ENCODE results near the gene EXOC3L1. TPM values are rescaled to one million over a fixed set of nuclear protein-coding genes. Genes with fewer than 3 reads are reported as not detected.

The EXOC3L1 gene
- total and polyA plus RNA-seq, 3 experiments from 2014 or later = not detected

GRCh38 chr16:67198238-67198734 is 8.3 kb upstream of the EXOC3L1 start:
- Histone ChIP-seq H3K9me3 (ENCODE audit: low read length) (no peaks in the 10 kb centered on the region), H3K27ac (ENCODE audit: low read depth, low read length) (no peak overlapping the region), H3K27me3 (ENCODE audit: insufficient read depth, low read length, poor library complexity, severe bottlenecking) (no peaks in the 10 kb centered on the region), H3K36me3 (ENCODE audit: insufficient read depth, low read length) (peaks cover 42% of the 10 kb centered on the region), H3K4me3 (ENCODE audit: low read length) (no peak overlapping the region), H3K4me1 (ENCODE audit: insufficient read depth, low read length) (peaks cover 7% of the 10 kb centered on the region)
- ChIA-PET POLR2A (no interaction called here), CTCF (interaction anchor here (0.9 to 1.5 kb wide), 5 partner anchors 9 to 245 kb away, joined by 3 to 4 read pairs (median 3); partner anchors contain the start of gene FHOD1)
- peak overlapping the region in 1 of 7 donors; percentile 7 for H3K4me3 Mint-ChIP-seq
- no peaks in the 10 kb centered on the region for H3K27me3 Mint-ChIP-seq
- H3K27ac Mint-ChIP-seq = peak overlapping the region in 3 of 8 donors; percentile 45 to 79 (median 67)
- no peaks in the 10 kb centered on the region for H3K9me3 Mint-ChIP-seq
- H3K36me3 Mint-ChIP-seq = peaks cover 8 to 84% (median 11%) of the 10 kb centered on the region in 3 donors
- no peak for DNase-seq
- H3K4me1 Mint-ChIP-seq = peaks cover 19 to 43% (median 34%) of the 10 kb centered on the region in 3 donors

GRCh38 chr16:67197704-67198103 is 7.8 kb upstream of the EXOC3L1 start:
- Histone ChIP-seq H3K27ac (ENCODE audit: low read depth, low read length) (no peak overlapping the region), H3K9me3 (ENCODE audit: low read length) (no peaks in the 10 kb centered on the region), H3K4me3 (ENCODE audit: low read length) (no peak overlapping the region), H3K27me3 (ENCODE audit: insufficient read depth, low read length, poor library complexity, severe bottlenecking) (no peaks in the 10 kb centered on the region), H3K36me3 (ENCODE audit: insufficient read depth, low read length) (peaks cover 42% of the 10 kb centered on the region), H3K4me1 (ENCODE audit: insufficient read depth, low read length) (peaks cover 13% of the 10 kb centered on the region)
- POLR2A ChIA-PET = no interaction called here
- DNase-seq = no peak
- H3K4me3 Mint-ChIP-seq = no peak overlapping the region
- no peaks in the 10 kb centered on the region for H3K9me3 Mint-ChIP-seq
- peaks cover 23 to 49% (median 40%) of the 10 kb centered on the region in 3 donors for H3K4me1 Mint-ChIP-seq
- H3K27me3 Mint-ChIP-seq = no peaks in the 10 kb centered on the region
- CTCF ChIA-PET = interaction anchor here (0.9 to 1.5 kb wide), 6 partner anchors 9 to 244 kb away, joined by 3 to 5 read pairs (median 3); partner anchors contain the start of gene FHOD1
- H3K27ac Mint-ChIP-seq = no peak overlapping the region
- peaks cover 8 to 82% (median 11%) of the 10 kb centered on the region in 3 donors for H3K36me3 Mint-ChIP-seq

DNA sequence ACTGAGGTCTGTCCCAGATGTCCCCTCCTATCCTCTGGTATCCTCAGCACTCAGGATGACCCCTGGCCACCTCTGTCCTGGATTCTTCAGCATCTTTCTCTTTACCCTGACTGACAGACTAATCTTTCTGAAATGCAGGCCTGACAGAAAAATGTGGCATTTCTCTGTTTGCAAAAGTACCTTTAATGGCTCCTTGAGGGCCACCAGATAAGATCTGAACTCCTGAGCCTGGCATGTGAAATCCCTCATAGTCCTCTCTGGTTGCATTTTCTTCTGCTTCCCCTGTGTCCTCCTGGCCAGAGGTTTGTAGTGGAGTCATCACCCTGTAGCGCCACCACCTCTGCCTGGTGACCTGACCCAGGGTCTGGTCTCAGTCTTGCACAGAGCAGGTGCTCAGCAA is 6.9 kb upstream of the EXOC3L1 start:
- ChIA-PET CTCF (interaction anchor here (1.5 kb wide), 2 partner anchors 8 to 12 kb away, joined by 3 to 5 read pairs; no protein-coding TSS in a partner anchor), POLR2A (no interaction called here)
- Histone ChIP-seq H3K27me3 (ENCODE audit: insufficient read depth, low read length, poor library complexity, severe bottlenecking) (no peaks in the 10 kb centered on the region), H3K4me1 (ENCODE audit: insufficient read depth, low read length) (peaks cover 16% of the 10 kb centered on the region), H3K36me3 (ENCODE audit: insufficient read depth, low read length) (peaks cover 42% of the 10 kb centered on the region), H3K27ac (ENCODE audit: low read depth, low read length) (no peak overlapping the region), H3K9me3 (ENCODE audit: low read length) (no peaks in the 10 kb centered on the region), H3K4me3 (ENCODE audit: low read length) (no peak overlapping the region)
- no peaks in the 10 kb centered on the region for H3K27me3 Mint-ChIP-seq
- no peak for DNase-seq
- peaks cover 27 to 55% (median 45%) of the 10 kb centered on the region in 3 donors for H3K4me1 Mint-ChIP-seq
- no peaks in the 10 kb centered on the region for H3K9me3 Mint-ChIP-seq
- H3K27ac Mint-ChIP-seq = peak overlapping the region in 2 of 8 donors; percentile 29 to 70
- peak overlapping the region in 1 of 7 donors; percentile 49 for H3K4me3 Mint-ChIP-seq
- H3K36me3 Mint-ChIP-seq = peaks cover 8 to 80% (median 11%) of the 10 kb centered on the region in 3 donors

- H3K27ac Mint-ChIP-seq = peak overlapping the region in 4 of 8 donors; percentile 23 to 91 (median 72)
- Histone ChIP-seq H3K9me3 (ENCODE audit: low read length) (no peaks in the 10 kb centered on the region), H3K27me3 (ENCODE audit: insufficient read depth, low read length, poor library complexity, severe bottlenecking) (no peaks in the 10 kb centered on the region), H3K4me1 (ENCODE audit: insufficient read depth, low read length) (peaks cover 24% of the 10 kb centered on the region), H3K4me3 (ENCODE audit: low read length) (no peak overlapping the region), H3K36me3 (ENCODE audit: insufficient read depth, low read length) (peaks cover 42% of the 10 kb centered on the region), H3K27ac (ENCODE audit: low read depth, low read length) (no peak overlapping the region)
- ChIA-PET POLR2A (no interaction called here), CTCF (no interaction called here)
- H3K9me3 Mint-ChIP-seq = no peaks in the 10 kb centered on the region
- peaks cover 8 to 71% (median 11%) of the 10 kb centered on the region in 3 donors for H3K36me3 Mint-ChIP-seq
- no peak overlapping the region for H3K4me3 Mint-ChIP-seq
- peaks cover 34 to 62% (median 52%) of the 10 kb centered on the region in 3 donors for H3K4me1 Mint-ChIP-seq
- no peak for DNase-seq
- H3K27me3 Mint-ChIP-seq = no peaks in the 10 kb centered on the region
Measured at GRCh38 chr16:67195676-67196075, 5.7 kb upstream of the EXOC3L1 start.

- POLR2A ChIA-PET = no interaction called here
- H3K27ac ChIP-seq (ENCODE audit: low read depth, low read length) = no peak overlapping the region
- H3K4me1 ChIP-seq (ENCODE audit: insufficient read depth, low read length) = peaks cover 24% of the 10 kb centered on the region
- Mint-ChIP-seq H3K4me1 (peaks cover 34 to 62% (median 52%) of the 10 kb centered on the region in 3 donors), H3K27me3 (no peaks in the 10 kb centered on the region), H3K9me3 (no peaks in the 10 kb centered on the region), H3K27ac (peak overlapping the region in 6 of 8 donors; percentile 79 to 96 (median 92)), H3K4me3 (peak overlapping the region; percentile 44 to 95 (median 90)), H3K36me3 (peaks cover 8 to 60% (median 11%) of the 10 kb centered on the region in 3 donors)
- H3K36me3 ChIP-seq (ENCODE audit: insufficient read depth, low read length) = peaks cover 42% of the 10 kb centered on the region
- H3K27me3 ChIP-seq (ENCODE audit: insufficient read depth, low read length, poor library complexity, severe bottlenecking) = no peaks in the 10 kb centered on the region
- DNase-seq = no peak
- H3K4me3 ChIP-seq (ENCODE audit: low read length) = no peak overlapping the region
- CTCF ChIA-PET = interaction anchor here (1.3 to 1.9 kb wide), 3 partner anchors 9 to 53 kb away, joined by 3 to 8 read pairs (median 6); partner anchors contain the start of gene FHOD1
- no peaks in the 10 kb centered on the region for H3K9me3 ChIP-seq (ENCODE audit: low read length)
Measured at GRCh38 chr16:67194260-67194659, 4.3 kb upstream of the EXOC3L1 start.

DNA sequence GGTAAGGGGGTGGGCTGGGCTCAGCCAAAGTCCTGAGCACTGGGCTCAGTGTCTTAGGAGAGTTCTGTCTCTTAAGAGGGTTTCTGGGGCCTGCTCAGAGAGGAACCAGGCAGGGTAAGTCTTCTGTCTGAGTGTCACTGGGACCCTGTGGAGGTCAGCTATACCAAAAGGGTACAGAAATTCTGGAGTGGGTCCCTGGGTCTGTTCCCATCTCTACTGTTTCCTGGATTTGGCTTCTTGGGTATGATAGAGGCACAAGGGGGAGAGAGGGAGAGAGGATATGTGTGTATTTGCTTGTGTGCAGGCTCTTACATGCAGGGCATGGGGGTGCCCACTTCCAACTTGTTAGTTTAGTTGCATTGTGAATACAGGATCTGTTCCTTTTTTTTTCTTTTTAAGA is 3.6 kb upstream of the EXOC3L1 start:
- Mint-ChIP-seq H3K4me3 (peak overlapping the region; percentile 84 to 95 (median 91)), H3K4me1 (peaks cover 34 to 62% (median 52%) of the 10 kb centered on the region in 3 donors), H3K27me3 (no peaks in the 10 kb centered on the region), H3K27ac (peak overlapping the region in 7 of 8 donors; percentile 79 to 98 (median 92)), H3K36me3 (peaks cover 8 to 59% (median 11%) of the 10 kb centered on the region in 3 donors), H3K9me3 (no peaks in the 10 kb centered on the region)
- ChIA-PET POLR2A (interaction anchor here (1.3 to 1.5 kb wide), 2 partner anchors 51 to 165 kb away, joined by 4 to 9 read pairs; no protein-coding TSS in a partner anchor), CTCF (interaction anchor here (0.9 to 1.9 kb wide), 4 partner anchors 9 to 177 kb away, joined by 3 to 8 read pairs (median 5); no protein-coding TSS in a partner anchor)
- no peaks in the 10 kb centered on the region for H3K27me3 ChIP-seq (ENCODE audit: insufficient read depth, low read length, poor library complexity, severe bottlenecking)
- peaks cover 24% of the 10 kb centered on the region for H3K4me1 ChIP-seq (ENCODE audit: insufficient read depth, low read length)
- H3K27ac ChIP-seq (ENCODE audit: low read depth, low read length) = peak overlapping the region; percentile 81
- H3K4me3 ChIP-seq (ENCODE audit: low read length) = peak overlapping the region; percentile 84
- H3K36me3 ChIP-seq (ENCODE audit: insufficient read depth, low read length) = peaks cover 42% of the 10 kb centered on the region
- no peaks in the 10 kb centered on the region for H3K9me3 ChIP-seq (ENCODE audit: low read length)
- no peak for DNase-seq

GRCh38 chr16:67192781-67193361 is 2.9 kb upstream of the EXOC3L1 start:
- Mint-ChIP-seq H3K4me3 (peak overlapping the region; percentile 84 to 95 (median 91)), H3K4me1 (peaks cover 34 to 56% (median 52%) of the 10 kb centered on the region in 3 donors), H3K27ac (peak overlapping the region; percentile 79 to 98 (median 92)), H3K9me3 (no peaks in the 10 kb centered on the region), H3K36me3 (peaks cover 8 to 53% (median 11%) of the 10 kb centered on the region in 3 donors), H3K27me3 (no peaks in the 10 kb centered on the region)
- DNase-seq = no peak
- H3K9me3 ChIP-seq (ENCODE audit: low read length) = no peaks in the 10 kb centered on the region
- peaks cover 24% of the 10 kb centered on the region for H3K4me1 ChIP-seq (ENCODE audit: insufficient read depth, low read length)
- ChIA-PET CTCF (interaction anchor here (0.6 to 1.7 kb wide), 6 partner anchors 30 to 177 kb away, joined by 3 to 8 read pairs (median 3); partner anchors contain the start of gene SLC9A5), POLR2A (interaction anchor here (1.3 to 1.5 kb wide), 2 partner anchors 52 to 165 kb away, joined by 4 to 9 read pairs; no protein-coding TSS in a partner anchor)
- peak overlapping the region; percentile 84 for H3K4me3 ChIP-seq (ENCODE audit: low read length)
- peak overlapping the region; percentile 81 for H3K27ac ChIP-seq (ENCODE audit: low read depth, low read length)
- peaks cover 37% of the 10 kb centered on the region for H3K36me3 ChIP-seq (ENCODE audit: insufficient read depth, low read length)
- no peaks in the 10 kb centered on the region for H3K27me3 ChIP-seq (ENCODE audit: insufficient read depth, low read length, poor library complexity, severe bottlenecking)

Measured in CD8-positive, alpha-beta memory T cell (primary cell).